GM21529 (cell line): Measurements from ENCODE around the gene BDKRB2.

Source experiments
- ATAC-seq: cut with Tn5 transposase; IDR thresholded peaks from one replicate; pipeline ENCODE4 v1.9.1; 2021; ENCODE audit not compliant: unreplicated experiment

Gene BDKRB2

DNA sequence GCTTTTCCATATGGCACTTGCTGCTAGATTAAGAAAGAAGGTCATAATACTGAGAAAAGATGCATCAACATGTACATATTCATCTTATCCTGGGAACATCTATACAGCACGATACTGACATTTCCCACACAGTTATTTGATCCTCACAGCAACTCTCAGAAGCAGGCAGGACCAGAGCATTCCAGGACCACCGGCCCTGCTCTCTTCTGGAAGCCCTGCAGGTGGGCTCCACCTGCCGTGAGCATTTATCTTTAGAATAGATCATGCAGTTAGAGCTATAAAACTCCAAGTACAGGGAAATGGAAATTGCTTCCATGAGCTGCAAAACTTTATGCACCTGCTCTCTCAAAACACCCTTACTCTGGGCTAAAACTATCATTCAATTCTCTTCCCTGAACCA, 45.8 kb downstream of the BDKRB2 start:
- ATAC-seq, result no peak

DNA sequence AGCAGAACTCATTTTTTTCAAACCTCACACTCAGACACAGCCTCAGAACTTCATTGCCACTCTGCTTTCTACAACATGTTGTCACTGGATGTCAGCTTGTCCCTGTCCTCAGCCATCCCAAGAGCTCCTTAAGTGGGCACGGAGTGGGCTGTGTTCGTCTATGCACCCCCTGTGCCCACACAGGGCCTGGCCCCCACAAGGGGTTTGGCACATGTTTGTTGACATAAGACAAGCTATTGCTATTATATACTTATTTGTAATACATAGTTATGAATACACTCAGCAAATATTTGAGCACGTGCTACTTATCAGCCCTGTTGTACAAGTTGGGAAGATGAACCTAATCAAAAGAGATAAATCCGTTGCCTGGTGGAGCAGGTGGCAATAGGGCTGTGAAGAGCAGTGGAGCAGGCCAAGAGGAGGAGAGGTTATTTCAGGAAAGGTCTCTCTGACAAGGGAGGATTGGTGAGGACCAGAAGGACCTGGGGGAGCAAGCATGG, 47.1 kb downstream of the BDKRB2 start:
- ATAC-seq, result no peak

DNA sequence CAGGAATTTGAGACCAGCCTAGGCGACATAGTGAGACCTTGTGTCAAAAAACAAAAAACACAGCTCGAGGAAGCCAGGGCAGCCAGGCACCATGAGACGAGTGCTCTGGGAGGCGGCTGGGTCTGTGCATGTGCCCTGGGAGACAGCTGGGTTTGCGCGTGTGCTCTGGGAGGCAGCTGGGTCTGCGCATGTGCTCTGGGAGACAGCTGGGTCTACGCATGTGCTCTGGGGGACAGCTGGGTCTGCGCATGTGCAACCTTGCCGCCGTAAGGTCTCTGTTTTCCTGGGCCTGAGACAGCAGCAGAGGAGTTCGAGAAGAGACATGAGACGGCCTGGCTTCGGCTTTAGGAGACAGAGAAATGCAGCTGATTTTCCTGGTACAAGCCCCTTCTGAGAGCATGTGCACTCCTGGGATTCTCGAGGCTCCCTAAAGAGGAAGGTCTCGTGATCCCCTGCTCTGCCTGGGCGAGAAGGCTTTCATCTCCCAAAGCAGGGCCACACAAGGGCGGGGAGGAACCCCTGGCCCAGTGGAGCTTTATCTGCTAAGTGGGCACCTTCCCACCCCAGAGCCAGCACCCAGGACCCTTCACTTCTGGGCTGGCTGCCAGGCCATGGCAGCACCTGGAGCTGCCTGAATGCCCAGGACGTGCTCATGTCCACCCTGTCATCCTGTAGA, 47.8 kb downstream of the BDKRB2 start:
- ATAC-seq, result no peak

DNA sequence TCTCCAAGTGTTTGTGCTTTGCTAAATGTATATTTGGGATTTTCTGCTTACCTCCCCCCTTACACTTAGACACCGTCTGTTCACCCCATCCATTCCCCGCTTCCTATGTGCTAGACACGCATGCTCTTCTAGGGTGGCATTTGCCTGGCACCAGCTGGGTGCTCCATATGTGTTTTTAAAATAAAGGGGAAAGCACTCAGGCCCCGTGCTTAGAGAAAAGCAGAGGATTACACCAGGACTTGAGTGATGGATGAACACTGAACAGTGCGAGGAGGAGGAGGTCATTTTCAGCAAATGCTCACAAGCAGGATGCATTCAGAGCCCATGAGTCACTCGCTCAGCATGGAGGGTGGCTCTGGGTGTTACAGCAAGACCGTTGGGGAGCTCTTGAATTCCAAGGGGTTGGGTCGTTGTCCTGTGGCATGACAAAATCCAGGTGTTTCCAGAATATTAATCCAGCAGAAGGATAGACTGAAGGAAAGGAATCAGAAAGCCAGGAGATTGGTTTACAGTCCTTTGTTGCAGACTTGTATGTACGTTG, 48.4 kb downstream of the BDKRB2 start:
- no peak for ATAC-seq

DNA sequence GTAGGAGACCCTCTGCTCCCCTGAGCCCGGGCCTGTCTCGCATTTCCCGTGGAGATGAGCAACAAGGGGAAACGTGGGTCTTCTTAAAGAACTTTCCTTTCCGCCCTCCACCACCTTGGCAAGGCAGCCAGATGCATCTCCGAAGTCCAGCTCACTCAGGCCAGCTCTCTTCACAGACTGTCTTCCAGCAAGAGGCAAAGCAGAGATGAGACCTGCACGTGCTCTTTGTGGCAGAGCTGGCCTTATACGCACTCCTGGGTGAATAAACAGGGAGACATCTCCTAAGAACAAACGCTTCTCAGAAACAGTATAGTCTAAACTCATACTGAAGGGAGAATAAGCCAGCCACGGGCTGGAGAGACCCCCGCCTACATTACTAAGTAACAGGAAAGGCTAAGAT, 50.0 kb downstream of the BDKRB2 start:
- ATAC-seq, result no peak

DNA sequence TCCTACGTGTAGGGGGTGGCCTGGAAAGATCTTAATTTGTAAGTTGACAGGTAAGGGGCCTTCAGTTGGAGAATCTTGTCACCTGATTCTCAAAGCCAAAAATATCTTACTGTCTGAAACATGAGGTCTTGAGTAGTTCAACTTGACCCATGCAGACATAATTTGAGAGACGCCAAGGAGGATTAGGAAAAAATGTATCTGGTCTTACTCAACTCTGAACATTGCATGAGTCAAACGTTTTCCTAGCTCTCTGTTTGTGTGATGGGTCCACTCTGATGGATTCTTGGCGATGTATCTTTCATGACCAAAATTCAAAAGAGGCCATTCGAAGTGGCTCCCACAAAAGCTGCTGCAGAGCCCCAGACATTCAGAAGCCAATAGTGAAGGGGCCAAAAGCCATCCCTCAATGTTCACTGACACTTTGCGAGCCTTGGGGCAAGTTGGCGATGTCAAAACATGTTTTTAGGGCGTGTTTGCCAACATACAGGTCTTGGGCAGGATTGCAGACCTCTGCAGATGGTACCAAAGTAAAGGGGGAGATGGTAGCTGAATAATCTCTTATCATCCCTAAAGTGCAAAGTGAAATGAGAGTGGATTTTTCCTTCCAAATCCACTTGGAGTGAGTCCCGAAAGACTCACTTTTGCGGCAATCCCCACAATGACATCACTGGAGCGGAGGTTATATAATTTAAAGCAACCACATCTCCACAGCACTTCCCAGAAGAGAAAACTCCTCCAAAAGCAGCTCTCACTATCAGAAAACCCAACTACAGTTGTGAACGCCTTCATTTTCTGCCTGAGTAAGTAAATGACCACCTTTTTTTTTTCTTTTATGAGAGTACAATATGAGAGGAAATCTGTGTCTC, 51.1 kb downstream of the BDKRB2 start, which contains the start of gene BDKRB1:
TSS of gene BDKRB1 (plus strand) at position 710 of the 866 bp plus-strand sequence. CDS start 7,473 bp downstream, outside the sequence.
- no peak for ATAC-seq

DNA sequence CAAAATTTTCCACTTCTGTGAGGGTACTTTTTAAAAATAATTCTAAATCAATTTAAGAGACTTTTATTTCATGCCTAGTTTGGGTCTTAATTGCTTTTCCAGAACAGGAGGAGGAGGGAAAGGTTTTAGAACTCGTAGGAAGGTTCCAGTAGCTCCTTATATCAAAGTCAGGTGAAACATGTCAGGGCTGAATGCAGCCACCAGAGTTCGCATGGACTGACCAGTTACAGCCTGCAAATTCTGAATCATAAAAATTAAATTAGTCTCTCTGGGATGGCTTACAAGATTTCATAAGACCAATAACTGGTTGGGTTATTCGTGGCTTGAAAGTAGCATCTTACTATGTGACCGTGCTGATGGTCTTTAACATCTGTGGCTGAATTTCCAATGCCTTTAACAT, 51.8 kb downstream of the BDKRB2 start:
- no peak for ATAC-seq

DNA sequence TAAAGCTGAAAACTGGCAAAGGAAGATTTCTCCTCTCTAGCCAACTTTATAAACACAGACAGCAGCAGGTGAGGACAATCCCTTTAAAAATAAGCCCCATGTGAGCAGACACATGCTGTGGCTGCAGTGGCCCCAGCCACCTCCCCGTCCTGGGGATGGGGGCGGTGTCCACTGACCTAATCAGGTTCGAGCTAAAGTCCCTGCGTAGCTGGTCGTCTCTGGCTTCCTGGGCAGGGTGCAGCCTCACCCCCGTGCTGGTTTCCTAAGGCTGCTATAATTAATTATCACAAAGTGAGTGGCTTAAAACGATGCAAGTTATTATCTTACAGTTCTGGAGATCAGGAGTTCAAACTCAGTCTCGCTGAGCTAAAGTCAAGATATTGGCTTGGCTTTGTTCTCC, 52.4 kb downstream of the BDKRB2 start:
- no peak for ATAC-seq

DNA sequence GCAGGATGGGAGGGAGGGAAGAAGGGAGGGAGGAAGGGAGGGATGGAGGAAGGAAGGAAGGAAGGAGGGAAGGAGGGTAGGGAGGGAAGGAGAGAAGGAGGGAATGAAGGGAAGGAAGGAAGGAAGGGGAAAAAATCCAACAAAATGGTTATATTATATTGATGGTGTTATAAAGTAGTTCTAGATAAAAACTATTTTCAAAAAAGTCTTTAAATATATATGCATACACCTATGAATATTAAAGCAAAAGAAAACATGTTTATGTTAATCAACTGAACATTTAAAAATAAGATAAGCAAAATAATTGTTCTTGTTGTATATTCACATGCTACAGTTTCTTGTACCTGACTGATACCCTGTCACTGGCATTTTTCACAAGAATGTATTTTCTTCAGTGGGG, 53.3 kb downstream of the BDKRB2 start:
- no peak for ATAC-seq

DNA sequence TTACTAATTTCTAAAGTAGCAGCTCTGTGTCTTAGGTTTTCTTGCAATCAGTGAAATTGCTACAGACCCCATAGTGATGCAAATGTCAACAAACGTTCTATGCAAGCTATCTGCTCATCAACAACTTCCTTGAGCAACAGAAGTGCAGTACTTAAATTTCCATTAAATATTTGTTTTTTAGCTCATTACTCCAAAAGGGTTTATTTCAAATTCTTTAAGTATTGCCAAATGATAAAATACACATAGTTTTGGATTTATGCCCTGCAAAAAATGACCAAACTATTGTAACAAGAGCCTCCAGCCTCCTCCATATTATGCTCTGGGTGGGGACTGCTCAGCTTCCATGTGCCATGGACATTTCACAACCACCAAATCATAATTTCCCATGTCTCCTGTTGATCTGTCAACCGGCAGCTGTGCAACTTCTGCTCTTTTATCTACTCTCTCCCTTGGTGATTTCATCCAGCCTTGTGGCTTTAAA, 55.7 kb downstream of the BDKRB2 start:
- no peak for ATAC-seq

DNA sequence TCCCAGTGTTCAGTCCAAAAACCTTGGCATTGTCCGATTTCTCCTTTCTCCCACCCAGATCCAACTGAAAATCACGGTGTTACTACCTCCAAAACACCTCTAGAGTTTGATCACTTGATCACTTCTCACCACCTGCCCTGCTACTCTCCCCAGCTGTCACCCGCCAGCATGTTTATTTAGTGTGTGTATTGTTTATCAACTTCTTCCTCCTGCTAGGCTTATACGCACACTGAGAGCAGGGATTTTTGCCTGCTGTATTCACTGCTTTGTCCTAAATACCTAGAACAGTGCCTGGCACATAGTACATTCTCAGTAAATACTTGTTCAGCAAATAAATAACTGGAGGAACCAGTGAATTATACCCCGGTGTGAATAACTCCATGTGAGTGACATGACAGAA, 56.4 kb downstream of the BDKRB2 start:
- ATAC-seq, result no peak

DNA sequence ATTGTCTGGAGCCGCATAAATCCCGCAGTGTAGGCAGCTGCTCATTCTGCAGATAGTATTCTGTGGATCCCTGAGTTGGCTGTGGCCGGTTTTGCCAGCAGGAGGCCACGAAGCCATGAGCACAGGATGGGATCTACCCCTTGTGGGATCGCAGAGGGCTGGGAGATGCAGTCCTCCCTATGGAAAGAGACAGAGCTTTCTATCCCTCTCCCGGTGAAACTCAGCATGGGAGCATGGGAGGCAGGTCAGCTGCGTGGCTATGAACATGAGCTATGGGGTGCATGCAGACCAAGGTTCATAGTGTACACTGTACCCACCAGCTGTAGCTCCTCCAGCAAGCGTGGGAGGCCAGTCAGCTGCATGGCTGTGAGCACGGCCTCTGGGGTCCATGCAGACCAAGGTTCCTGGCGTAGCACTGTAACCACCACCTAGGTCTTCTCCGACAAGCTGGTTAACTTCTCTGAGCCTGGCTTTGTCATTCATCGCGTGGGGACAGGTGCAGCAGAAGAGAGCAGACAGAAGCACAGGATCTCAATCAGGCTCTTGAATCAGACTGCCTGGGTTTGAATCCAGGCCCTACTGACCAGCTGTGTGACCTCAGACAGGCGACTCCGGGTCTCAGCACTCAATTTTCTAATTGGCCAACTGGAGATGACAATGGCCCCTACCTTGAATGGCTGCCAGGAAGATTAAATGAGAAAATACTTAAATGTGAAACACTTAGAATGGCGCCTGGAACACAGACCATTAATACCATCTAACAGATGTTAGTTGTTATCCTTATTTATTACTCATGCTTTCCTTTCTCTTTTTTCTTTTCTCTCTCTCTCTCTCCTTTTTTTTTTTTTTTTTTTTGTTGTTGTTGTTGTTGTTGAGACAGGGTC, 57.4 kb downstream of the BDKRB2 start:
- no peak for ATAC-seq

DNA sequence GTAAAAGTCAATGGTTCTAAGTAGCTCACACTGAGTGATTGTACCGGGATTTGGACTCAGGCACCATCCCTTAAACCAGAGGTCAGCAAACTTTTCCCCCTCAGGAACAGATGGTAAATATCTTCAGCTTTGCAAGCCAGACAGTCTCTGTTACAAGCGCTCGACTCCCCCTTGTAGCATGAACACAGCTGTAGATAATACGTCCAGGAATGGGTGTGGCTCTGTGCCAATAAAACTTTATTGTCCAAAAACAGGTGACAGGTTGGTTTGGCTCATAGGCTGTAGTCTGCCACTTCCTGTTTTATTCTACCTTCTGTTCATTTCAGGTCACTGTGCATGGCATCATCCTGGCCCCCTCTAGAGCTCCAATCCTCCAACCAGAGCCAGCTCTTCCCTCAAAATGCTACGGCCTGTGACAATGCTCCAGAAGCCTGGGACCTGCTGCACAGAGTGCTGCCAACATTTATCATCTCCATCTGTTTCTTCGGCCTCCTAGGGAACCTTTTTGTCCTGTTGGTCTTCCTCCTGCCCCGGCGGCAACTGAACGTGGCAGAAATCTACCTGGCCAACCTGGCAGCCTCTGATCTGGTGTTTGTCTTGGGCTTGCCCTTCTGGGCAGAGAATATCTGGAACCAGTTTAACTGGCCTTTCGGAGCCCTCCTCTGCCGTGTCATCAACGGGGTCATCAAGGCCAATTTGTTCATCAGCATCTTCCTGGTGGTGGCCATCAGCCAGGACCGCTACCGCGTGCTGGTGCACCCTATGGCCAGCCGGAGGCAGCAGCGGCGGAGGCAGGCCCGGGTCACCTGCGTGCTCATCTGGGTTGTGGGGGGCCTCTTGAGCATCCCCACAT, 58.9 kb downstream of the BDKRB2 start:
- ATAC-seq, result no peak

DNA sequence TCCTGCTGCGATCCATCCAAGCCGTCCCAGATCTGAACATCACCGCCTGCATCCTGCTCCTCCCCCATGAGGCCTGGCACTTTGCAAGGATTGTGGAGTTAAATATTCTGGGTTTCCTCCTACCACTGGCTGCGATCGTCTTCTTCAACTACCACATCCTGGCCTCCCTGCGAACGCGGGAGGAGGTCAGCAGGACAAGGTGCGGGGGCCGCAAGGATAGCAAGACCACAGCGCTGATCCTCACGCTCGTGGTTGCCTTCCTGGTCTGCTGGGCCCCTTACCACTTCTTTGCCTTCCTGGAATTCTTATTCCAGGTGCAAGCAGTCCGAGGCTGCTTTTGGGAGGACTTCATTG, 59.5 kb downstream of the BDKRB2 start:
- ATAC-seq, result no peak

DNA sequence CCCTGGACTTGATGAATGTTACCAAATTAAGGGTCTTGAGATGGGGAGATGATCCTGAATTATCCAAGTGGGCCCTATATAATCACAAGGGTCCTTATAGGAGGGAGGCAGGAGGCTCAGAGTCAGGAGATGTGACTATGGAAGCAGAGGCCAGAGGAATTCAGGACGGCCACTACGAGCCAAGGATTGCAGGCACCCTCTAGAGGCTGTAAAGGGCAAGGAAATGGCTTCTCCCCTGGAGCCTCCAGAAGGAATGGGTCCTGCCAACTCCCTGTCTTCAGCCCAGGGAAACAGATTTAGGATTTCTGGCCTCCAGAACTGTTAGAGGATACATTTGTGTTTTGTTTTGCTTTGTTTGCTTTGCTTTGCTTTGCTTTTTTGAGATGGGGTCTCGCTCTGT, 60.2 kb downstream of the BDKRB2 start:
- no peak for ATAC-seq

DNA sequence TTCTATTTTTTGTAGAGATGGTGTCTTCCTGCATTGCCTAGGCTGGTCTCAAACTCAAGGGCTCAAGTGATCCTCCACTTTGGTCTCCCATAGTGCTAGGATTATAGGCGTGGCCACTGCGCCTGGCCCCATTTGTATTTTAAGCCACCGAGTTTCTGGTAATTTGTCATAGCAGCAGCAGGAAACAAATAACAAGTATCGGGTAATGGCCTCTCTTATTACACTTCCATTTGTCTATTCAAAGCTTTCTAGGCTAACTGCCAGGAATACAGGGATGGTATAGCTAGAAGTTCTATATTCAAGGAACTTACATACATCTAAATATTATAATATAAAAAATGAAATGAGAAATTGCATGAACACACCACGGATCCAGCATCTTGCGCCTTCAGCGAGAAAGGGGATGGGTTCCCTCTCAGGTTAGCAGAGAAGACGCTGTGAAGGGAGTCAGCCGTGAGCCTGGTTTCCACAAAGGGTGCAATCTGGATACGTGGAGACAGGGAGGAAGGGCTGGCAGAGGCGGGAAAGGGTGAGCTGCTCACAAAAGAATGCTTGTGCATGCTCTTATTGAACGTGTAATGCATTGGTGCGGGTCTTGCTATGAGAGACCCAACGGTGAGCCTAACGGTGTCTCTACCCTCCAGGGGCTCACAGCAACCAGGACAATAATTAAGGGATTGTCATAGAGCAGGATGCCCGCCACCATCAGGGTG, 60.9 kb downstream of the BDKRB2 start:
- ATAC-seq, result no peak

DNA sequence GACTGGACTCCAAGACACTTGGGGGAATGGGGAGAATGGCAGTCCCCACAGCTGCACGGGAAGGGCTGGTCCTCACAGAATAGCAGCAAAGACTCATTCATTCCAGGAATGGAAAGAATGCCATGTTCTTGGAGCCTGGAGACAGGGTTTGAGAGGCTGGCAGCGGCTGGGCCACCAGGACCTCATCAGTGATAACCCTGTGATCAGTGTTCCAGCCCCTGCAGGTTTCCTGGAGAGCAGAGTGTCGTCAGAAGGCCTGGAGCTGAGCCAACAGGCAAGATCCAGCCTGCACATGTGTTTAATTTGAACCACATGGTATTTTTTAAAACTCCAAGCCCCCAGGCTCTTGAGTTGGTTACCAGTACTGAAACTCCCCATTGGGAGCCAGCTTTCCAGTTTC, 62.7 kb downstream of the BDKRB2 start:
- ATAC-seq, result no peak

DNA sequence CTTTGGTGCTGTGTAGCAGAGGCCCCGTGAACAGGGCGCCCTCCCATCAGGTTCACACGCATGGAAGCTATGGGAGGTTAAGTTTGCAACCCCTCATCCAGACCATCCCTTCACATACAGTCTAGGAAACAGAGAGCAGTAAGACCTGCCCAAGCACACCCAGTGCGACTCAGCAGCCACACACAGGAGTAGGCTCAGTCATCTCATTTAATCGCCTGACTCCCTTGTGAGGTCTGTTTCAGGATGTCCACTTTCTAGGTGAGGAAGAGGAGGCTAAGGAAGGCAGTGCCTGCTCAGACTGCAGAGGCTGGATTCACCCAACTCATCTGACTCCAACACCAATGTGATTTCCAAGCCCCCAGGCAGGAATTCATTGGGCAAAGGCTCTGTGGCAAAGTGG, 63.3 kb downstream of the BDKRB2 start:
- no peak for ATAC-seq
